Measurements from ENCODE around the gene KCNN4.
"Not testable (repeated sequence)": the region's sequence is repeated elsewhere in the genome, so short reads cannot be mapped to it uniquely, and the experiment has no call there.

Gene KCNN4

GRCh38 chr19:43780706-43781525 is at the start of gene KCNN4:
KCNN4 (minus strand) TSS chr19:43780973; CDS start chr19:43780861, 112 bp downstream.
- peak; percentile 58 to 62 for DNase-seq

GRCh38 chr19:43826787-43827754 is 46.3 kb upstream of the KCNN4 start, which contains the start of gene ZNF283:
ZNF283 (plus strand) TSS chr19:43827321; CDS start chr19:43833505, 6,184 bp downstream.
- DNase-seq, result peak; percentile 79

DNA sequence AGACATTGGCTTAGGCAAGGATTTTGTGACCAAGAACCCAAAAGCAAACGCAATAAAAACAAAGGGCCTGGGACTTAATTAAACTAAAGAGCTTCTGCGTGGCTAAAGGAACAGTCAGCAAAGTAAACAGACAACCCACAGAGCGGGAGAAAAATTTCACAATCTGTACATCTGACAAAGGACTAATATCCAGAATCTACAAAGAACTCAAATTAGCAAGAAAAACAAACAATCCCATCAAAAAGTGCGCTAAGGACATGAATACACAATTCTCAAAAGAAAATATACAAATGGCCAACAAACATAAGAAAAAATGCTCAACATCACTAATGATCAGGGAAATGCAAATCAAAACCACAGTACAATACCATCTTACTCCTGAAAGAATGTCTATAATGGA is 43.8 kb upstream of the KCNN4 start:
- DNase-seq, result not testable (repeated sequence)

GRCh38 chr19:43823856-43824255 is 43.1 kb upstream of the KCNN4 start:
- not testable (repeated sequence) for DNase-seq

GRCh38 chr19:43820884-43821215 is 40.1 kb upstream of the KCNN4 start:
- no peak for DNase-seq

DNA sequence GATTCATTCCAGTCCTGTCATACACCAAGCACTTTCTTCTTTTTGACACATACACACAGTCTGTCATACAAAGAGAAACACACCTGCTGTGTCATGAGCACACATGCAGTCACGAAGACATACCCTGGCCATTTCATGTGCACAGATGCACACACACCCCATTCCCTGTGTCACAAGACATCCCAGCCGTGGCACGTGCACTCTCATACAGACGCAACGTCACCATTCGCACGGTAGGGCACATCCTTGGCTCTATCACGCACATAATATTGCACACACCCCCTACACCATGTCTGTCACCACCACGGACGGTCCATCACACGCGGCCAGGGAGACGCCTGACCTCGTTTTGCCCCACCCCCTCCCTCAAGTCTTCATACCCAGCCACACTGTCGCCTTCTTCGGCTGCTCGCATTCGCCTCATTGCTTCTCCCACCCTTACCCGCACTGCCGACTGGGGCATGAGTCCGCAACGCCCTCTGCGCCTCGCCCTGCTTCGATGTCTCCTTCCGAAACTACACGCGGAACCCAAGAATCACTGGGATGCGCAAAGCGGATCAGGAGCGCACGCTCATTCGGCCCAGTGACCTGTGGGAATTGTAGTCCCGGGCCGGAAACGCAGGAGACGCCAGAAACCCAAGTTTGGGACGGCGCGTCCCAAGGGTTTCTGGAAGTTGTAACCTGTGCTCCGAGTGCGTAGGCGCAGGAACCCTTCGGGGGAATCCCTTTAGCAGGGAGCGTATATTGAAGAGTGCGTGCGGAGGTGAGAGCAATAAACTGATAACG is 39.5 kb upstream of the KCNN4 start:
- DNase-seq, result peak in 1 of 2 donors; percentile 12

DNA sequence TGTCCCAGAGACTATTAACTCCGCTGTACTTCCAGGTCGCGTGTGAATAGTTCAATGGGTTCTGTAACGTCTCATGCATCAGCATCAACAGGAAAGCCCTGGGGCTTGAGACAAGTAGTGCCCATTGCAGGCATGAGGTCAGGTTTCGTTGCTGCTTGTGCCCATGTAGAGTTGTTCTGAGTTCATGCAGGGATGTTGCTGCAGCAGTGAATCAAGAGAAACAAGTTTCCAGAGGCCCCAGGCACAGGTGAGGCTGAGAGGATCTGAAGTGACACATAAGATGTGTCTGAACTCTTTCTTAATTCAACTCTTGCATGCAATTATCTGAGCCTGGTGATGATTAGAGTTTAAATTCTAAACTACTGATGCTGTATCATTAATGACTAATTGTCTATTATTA is 37.7 kb upstream of the KCNN4 start:
- no peak for DNase-seq

DNA sequence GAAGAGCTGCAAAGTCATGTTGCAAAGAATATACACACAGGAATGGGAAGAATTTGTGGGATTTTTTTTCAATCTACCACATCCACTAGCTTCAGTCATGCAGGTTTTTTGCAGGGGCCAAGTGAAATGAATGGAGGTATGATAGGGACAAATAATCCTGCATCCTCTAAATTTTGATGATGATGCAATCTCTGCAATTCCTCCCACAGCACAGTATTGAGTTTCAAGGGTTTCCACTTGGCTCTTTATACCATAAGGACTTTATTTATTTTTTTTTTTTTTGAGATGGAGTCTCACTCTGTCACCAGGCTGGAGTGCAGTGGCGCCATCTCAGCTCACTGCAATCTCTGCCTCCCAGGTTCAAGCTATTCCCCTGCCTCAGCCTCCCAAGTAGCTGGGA is 36.7 kb upstream of the KCNN4 start:
- not testable (repeated sequence) for DNase-seq

- no peak for DNase-seq
Measured at GRCh38 chr19:43814663-43815352, 34.0 kb upstream of the KCNN4 start.

DNA sequence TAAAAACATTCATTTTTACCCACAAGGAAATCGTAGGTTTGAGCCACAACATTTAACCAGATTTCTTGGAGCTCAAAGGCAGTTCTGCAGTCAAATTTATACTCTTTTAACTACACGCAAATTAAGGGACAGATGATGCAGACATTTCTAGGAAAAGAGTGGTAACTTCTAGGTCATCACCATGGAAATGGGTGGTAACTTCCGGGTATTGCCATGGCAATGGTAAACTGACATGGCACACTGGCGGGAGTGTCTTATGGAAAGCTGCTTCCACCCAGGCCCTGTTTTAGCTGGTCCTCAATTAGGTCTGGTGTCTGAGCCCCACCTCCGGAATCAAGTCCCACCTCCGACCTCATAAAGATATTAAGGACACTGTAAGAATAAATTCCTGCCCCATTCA is 31.9 kb upstream of the KCNN4 start:
- DNase-seq, result no peak

GRCh38 chr19:43812259-43812658 is 31.5 kb upstream of the KCNN4 start:
- DNase-seq, result no peak

- no peak for DNase-seq
Measured at GRCh38 chr19:43811837-43812236, 31.1 kb upstream of the KCNN4 start.

DNA sequence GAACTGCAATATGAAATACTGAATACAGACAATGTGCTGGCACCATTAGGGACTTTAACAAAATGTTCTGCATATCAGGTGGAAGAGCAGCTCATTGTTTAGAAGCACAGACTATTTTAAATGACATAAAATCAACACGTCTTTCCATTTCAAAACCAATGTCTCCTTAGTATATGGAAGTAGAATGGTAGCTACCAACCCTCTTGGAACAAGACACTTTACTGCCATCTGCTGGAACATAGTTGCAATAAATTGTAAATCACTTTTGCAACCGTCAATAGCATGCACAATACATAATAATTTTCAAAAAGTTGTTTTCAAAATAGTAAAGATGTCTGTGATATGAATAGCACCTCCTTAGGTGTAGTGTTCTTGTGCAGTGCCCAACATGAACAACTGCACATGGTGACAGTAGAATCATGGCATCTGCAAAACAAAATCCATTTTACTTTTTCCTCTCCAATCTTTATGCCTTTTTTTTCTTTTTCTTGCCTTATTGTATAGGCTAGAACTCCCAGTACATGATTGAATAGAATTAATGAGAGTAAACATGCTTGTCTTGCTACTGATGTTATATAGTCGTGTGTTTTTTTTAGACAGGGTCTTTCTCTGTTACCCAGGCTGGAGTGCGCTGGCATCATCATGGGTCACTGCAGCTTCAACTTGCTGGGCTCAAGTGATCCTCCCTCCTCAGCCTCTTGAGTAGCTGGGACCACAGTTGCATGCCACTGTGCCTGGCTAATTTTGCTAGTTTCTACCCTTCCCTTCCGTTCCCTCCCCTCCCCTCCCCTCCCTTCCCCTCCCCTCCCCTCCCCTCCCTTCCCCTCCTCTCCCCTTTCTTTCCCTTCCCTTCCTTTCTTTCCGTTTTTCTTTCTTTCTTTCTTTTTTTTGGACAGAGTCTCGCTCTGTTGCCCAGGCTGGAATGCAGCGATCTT is 29.3 kb upstream of the KCNN4 start:
- no peak for DNase-seq

DNA sequence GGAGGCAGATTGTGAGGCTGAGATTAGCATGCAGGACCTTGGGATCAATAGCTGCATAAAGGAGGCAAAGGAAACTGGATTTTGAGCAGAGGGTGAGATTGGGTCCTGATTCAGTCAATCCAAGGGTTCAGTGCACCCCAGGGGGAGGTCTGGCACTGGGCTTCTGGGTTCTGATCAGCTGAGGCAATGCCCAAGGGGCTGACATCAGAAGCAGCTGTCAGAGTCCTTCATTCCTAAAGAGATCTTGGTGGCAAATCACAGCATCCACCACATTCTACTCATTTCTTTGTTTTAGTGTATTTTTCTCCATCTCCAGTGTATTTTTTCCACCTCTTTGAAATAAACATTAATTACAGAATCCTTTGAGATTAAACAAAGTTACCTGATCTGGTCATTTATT is 26.9 kb upstream of the KCNN4 start:
- DNase-seq, result no peak

- no peak for DNase-seq
Measured at GRCh38 chr19:43806848-43807247, 26.1 kb upstream of the KCNN4 start.

GRCh38 chr19:43806401-43806800 is 25.6 kb upstream of the KCNN4 start:
- not testable (repeated sequence) for DNase-seq

DNA sequence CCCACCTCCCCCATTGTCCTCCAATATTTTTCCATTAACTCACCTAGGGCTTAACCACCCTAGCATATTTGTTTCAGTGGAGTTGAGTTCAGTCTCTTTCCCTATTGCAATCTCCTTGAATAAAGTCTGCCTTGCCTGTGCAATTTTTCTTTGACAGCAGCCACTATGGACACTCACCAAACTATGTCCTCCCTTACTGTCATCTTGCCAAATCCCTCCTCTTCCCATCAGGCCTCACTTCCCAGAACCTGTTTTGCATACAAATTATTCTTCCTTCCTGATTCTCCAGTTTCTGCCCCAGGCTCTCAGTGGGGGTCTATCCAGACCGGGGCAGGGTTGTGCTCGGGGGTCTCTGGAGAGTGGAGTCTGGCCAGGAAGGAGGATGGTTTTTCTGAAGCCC is 23.7 kb upstream of the KCNN4 start:
- DNase-seq, result no peak

DNA sequence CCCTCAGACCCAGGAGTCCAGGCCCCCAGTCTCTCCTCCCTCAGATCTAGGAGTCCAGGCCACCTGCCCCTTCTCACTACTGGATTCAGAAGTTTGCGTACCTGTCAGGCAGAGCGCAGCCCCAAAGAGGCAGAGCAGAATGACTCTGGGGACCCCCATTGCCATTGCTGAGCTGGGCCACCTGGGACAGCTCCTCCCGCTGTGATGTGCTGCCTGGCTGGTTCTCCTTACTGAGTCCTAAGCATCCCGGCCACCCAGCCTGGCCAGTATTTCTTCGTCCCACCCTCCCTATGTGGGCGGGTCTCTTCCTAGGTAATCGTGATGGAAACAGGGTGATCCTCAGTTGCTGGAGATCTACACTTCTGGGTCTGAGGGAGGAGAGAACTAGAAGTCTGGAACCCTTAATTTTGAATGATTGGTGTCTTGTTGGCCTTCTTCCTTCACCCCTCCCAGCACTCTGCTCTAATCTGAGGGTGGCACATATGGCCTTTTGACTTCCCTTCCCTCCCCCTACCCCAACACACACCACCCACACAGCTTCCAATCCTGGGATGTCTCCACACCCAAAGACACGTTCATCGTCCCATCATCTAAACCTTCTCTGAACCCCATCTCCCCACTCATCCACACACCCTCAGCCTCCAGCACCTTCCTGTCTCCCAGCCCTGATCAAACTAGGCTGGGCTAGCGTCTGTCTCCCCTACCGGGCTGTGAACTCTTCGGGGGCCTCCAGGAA is 21.6 kb upstream of the KCNN4 start, which contains the start of gene LYPD5:
LYPD5 (minus strand) TSS at position 232 of the 736 bp plus-strand sequence; CDS start at position 165, 67 bp downstream.
- DNase-seq, result no peak

GRCh38 chr19:43799502-43800142 is 18.8 kb upstream of the KCNN4 start:
- no peak for DNase-seq

All from stimulated activated CD4-positive, alpha-beta T cell treated with anti-CD3 and anti-CD28 coated beads, Interleukin-2, amount 100 ng/mL, for 48 hours (primary cell).